ENCODE results near the gene P3H1. TPM values are rescaled to one million over a fixed set of nuclear protein-coding genes. Genes with fewer than 3 reads are reported as not detected.
"Not testable (repeated sequence)": the region's sequence is repeated elsewhere in the genome, so short reads cannot be mapped to it uniquely, and the experiment has no call there.

P3H1 gene
- total RNA-seq, 1 donor from 2014 or later, result 45.6 TPM

DNA sequence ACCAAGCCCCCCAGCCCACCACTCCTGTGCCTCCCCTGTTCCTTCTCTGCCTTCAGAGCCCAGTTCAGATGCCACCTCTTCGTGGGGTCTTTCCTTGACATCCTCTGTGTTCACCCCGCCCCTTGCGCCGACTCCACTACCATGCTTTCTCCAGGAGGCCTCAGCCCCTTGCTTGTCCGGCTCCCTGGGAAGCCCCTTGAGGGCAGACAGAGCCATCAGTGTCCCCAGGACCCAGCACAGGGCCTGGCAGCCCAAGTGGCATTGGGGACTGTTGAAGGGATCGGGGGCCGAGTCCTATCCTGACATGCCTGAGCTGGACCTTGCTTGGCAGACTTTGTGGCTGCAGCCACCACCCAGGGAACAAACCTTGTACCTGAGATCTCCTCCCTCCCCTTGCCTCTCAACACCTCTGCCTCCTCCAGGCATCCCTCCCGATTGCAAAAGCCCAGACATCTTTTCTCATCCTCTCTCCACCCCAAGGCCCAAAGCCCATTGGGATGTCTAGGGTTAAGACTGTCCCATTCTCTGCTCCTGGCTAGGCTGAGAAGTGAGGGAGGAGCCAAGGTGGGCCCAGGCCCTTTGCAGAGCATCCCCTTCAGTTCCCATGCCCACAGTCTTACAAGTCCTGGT lies 30.1 kb downstream of the P3H1 start:
- DNase-seq (ENCODE audit: low spot score) (no peak), ATAC-seq (no peak)
- intact Hi-C loops (cut with DNase I), result no loop called here

DNA sequence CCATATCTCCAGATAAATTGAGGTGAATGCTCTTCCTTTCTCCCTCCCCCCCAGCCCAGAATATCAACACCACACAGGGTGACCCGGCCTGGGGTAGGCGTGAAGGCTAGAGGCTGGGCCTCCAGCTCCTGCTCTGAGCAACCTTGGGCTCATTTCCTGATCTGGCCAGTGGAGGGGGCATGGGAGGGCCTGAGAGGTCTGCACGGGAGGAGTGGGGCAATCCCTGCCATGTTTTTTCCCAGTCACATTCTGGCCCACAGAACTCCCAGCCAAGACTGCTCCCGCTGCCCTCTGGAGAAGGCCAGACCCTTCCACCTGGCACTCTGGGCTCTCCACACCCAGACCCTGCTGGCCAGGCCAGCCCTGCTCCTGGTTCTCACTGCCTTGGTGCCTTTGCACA lies 30.7 kb downstream of the P3H1 start:
- DNase-seq (ENCODE audit: low spot score), result no peak
- ATAC-seq, result no peak
- intact Hi-C loops (cut with DNase I), result no loop called here

DNA sequence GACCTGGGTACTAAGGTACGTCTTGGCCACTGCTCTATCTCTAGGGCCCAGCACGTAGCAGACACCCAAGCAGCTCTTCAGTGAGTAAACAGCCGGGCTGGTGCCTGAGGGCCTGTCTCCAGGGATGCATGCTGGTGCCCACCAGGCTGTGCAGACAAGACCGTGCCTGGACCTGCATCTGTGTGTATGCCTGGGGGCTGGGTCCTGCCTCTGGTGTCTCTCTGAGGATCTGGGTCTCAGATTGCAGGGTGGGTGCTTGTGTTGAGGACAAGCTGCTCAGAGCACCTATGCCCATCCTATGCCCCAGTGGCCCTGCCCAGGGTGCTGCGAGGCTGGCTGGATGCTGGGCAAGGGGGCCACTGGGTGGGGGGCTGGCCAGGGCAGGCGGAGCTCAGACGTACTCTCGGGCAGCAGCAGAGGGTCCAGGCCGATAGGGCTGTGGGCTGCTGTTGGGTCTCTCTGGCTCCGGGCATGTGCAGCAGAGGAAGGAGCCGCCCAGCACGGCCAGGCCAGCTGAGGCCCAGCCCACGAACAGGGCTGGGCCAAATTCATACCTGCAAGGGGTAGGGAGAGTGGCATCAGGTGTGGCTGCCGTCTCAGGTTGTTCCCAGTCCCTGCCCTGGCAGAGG lies 31.2 kb downstream of the P3H1 start:
- DNase-seq (ENCODE audit: low spot score) (no peak), ATAC-seq (no peak)
- intact Hi-C loops (cut with DNase I), result no loop called here

DNA sequence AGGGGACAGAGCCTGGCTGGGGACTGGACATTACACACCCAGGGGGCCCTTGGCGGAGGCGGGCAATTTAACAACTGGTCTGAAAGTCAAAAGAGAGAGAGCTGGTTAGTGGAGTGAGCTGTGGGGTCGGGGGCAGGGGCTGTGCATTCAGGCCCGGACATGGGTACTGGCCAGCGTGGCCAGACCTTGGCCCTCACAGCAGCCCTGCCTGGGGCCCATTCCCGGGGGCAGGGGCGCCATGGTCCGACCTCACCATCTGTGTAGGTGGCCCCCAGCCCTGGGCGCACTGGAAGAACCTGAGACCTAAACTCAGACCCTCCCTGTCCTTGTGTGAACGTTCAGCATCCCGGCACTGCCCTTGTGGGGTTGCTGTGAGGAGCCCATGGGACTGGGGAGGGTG lies 31.8 kb downstream of the P3H1 start:
- ATAC-seq (no peak), DNase-seq (ENCODE audit: low spot score) (no peak)
- intact Hi-C loops (cut with DNase I), result no loop called here

DNA sequence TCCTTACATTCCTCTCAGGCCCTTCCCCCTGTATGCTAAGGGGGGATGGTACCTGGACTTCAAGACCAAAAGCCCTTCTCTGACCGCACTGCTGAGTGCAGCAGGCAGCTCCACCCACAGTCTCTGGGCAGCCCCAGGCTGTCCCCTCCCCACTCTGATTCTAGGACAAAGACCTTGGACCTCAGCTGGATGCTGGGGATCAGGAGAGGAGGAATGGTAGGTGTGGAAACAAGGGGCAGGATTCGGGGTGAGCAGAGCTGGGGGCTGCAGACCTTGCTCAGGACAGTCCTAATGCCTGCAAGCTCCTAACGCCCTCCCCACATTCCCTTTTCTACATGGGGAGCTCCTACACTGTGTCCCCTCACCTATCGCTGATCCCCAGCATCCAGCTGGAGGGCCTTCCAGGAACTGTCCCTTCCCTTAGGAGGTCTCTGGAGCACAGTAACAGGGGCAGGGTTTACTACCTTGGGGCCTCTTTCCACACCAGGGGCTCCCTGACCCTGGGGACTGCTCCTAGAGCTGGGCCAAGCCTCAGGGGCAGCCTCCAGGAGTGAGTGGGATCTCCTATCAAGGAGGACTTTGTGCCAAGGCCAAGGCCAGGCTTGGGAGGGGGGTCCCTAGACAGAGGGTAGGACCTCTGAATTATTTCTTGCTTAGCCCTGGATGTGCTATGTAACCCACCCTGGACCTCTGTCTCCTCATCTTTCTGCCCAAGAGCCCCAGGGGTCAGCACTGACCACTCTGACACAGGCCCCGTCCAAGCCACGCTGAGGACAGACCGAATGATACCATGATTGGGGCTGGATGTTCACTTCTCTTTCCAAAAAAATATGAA lies 32.4 kb downstream of the P3H1 start:
- DNase-seq (ENCODE audit: low spot score) (no peak), ATAC-seq (no peak)
- intact Hi-C loops (cut with DNase I), result no loop called here

DNA sequence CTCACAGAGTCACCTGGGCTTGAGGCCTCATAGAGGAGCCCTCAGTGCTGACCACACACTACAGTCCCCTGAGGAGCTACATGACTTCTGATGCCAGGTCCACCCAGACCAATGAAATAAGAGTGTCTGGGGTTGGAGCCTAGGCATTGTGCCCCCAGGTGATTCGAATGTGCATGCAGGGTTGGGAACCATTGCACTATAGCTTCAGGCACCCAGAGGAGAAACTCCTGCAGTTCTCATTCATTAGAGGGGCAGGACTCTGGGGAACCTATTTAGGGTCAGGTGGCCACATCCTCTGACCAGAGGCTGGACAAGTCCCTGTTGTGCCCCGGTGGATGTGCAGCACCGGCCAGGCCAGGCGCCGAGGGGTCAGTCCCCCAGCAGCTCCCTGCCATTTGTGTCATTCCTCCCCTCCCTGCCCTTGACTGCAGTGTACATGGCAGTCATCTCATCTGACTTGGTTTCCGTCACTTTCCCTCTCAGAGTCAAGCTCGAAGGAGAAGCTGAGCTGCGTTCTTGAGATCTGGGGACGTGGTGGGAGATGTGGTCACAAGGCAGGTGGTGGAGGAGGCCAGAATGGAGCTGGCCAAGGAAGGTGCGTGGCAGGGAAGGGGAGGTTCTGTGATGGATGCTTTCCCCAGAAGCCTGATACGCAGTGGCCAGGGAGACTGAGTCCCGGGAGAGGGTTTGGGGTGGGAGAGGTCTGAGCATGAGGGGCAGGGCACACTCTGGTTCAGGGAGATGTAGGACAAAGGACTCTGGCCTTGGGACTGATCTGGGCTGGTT lies 33.2 kb downstream of the P3H1 start:
- DNase-seq (ENCODE audit: low spot score) (no peak), ATAC-seq (no peak)
- intact Hi-C loops (cut with DNase I), result no loop called here

DNA sequence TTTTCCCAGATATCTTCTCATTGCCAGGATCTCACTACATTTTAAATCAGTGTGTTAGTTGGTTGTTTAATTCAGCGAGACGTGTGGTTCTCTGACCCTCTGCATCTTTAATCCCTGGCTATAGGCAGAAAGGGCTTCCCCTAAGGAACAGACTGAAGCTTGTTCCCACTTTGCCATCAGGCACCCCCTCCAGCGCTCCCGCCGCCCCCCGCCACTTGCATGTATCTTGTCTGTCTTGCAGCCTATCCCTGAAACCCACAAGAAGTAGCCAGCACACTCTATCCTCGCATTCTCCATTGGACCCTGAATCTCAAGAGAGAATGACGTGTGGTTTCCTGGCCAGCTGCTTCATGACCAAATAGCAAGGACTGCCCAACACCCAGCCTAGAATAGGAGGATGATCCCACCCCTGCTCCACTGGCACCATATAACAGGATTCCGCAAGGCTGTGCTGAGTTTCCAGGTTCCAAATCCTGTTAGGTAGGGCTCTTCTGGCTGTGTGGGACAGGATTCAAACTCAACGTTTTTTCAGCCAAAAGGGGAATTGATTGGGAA lies 34.6 kb downstream of the P3H1 start:
- DNase-seq (ENCODE audit: low spot score) (no peak), ATAC-seq (no peak)
- intact Hi-C loops (cut with DNase I), result no loop called here

DNA sequence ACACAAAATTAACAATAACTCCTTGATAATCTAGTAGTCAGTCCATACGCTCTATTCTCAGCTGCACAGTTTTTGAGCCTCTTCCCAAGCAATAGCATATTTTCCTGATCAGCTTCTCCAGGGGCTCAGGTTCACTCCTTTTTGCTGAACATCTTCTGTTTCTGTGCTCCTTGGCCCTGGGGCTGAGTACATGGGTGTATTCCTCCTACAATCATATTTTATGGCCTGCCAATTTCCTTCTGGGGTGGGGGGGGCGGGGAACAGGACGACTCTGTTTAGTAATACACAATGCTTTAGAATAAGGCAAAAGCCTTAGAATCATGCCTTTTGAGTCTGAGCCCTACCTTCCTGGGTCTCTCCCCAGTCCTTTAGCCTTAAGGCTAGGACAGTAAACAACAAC lies 35.2 kb downstream of the P3H1 start:
- no peak for ATAC-seq
- DNase-seq (ENCODE audit: low spot score), result no peak
- intact Hi-C loops (cut with DNase I), result no loop called here

DNA sequence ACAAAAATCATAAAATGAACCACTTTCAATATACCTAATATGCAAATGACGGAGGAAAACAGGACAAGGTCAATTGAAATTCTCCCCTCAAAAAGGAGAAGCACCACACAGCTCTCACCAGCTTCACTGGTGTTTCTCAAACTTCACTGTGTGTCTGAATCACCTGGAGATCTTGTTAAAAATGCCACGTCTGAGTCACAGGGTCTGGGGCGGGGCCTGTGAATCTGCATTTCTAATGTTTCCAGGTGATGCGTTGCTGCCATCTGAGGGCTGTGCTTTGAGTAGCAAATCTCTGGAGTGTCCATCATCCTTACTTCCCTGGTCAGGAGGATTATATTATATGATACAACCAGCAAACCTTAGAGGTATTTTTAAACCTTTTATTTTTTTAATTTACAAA lies 35.8 kb downstream of the P3H1 start:
- intact Hi-C loops (cut with DNase I), result no loop called here
- no peak for ATAC-seq

DNA sequence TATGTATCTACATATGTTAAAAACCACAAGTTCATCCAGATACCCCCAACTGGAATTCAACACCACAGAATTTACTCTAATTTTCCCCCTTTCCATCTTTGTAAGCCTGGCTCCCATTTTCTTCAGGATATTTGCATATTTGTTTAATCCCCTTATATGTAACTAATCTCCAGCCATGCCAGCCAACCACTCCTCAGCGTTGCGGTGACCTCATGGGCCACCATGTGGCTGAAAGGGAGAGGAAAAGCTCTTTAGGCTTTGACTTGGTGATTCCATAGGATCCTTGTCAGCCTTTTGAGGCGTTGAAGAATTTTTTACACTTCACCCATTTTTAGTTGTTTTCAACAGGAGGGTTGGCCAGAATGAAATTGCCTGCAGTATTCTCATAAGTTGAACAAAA lies 36.8 kb downstream of the P3H1 start:
- DNase-seq (ENCODE audit: low spot score) (no peak), ATAC-seq (no peak)
- intact Hi-C loops (cut with DNase I), result no loop called here

More for the DNA sequence above, 35.8 kb downstream of the P3H1 start:
- no peak for DNase-seq (ENCODE audit: low spot score)

DNA sequence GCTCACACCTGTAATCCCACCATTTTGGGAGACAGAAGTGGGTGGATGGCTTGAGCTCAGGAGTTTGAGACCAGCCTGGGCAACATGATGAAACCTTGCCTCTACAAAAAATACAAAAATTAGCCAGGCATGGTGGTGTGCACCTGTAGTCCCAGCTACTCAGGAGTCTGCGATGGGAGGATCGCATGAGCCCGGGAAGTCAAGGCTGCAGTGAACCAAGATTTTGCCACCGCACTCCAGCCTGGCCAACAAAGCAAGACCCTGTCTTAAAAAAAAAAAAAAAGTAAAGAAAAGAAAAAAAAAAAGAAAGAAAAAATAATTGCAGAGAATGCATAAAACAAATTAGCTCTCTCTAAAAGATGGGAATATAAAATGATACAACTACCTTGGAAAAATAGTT lies 41.0 kb downstream of the P3H1 start:
- DNase-seq (ENCODE audit: low spot score); ATAC-seq; intact Hi-C loops (cut with DNase I): not testable (repeated sequence)

DNA sequence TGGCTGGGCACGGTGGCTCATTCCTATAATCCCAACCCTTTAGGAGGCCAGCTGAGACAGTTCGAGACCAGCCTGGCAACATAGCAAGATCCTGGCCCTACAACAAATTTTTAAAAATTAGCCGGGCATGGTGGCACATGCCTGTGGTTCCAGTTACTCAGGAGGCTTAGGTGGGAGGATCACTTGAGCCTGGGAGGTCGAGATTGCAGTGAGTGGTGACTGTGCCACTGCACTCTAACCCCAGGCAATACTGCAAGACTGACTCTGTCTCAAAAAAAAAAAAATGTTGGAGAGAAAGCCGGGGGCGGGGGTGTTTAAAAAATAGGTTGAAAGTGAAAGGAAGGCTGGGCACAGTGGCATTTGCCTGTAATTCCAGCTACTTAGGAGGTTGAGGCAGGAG lies 43.3 kb downstream of the P3H1 start:
- no peak for ATAC-seq
- intact Hi-C loops (cut with DNase I), result no loop called here

DNA sequence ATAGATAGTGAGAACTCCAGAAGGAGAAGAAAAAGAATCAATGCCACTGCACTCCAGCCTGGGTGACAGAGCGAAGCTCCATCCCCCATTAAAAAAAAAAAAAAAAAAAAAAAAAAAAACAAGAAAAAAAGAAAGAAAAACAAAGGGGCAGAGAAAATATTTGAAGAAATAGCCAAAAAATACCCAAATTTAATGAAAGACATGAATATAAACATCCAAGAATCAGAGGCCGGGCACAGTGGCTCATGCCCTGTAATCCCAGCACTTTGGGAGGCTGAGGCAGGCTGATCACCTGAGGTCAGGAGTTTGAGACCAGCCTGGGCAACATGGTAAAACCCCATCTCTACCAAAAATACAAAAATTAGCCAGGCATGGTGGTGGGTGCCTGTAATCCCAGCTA lies 44.4 kb downstream of the P3H1 start:
- intact Hi-C loops (cut with DNase I); ATAC-seq; DNase-seq (ENCODE audit: low spot score): not testable (repeated sequence)

More for the DNA sequence above, 43.3 kb downstream of the P3H1 start:
- DNase-seq (ENCODE audit: low spot score), result no peak

DNA sequence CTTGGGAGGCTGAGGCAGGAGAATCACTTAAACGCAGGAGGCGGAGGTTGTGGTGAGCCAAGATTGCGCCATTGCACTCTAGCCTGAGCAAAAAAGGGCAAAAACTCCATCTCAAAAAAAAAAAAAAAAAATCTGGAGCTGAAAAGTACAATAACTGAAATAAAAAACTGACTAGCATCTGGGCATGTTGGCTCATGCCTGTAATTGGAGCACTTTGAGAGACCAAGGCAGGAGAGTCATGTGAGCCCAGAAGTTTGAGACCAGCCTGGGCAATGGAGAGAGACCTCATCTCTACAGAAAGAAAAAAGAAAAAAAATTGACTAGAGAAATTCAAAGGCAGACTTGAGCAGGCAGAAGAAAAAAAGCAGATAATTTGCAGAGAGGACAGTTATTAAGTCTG lies 44.9 kb downstream of the P3H1 start:
- DNase-seq (ENCODE audit: low spot score) (no peak), ATAC-seq (no peak)
- intact Hi-C loops (cut with DNase I), result no loop called here

DNA sequence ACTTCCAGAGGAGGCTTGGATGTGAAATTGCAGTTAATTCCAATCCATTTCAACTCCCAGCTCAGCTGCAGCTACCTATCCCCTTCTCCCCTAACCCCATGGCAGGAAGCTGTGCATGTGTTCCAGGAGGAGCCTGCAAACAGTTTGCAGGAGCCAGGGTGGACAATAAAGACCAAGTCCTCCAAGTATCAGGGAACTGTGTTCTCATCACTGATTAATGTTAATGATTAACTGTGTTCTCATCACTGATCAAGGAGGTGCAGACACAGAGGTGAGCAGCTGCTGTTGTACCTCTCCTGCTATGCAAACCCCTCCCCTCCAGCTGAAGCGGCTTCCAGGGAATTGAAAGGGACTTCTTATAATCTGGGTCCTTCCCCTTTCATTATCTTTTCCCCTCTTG lies 46.0 kb downstream of the P3H1 start:
- intact Hi-C loops (cut with DNase I), result no loop called here
- DNase-seq (ENCODE audit: low spot score), result no peak
- ATAC-seq, result no peak

DNA sequence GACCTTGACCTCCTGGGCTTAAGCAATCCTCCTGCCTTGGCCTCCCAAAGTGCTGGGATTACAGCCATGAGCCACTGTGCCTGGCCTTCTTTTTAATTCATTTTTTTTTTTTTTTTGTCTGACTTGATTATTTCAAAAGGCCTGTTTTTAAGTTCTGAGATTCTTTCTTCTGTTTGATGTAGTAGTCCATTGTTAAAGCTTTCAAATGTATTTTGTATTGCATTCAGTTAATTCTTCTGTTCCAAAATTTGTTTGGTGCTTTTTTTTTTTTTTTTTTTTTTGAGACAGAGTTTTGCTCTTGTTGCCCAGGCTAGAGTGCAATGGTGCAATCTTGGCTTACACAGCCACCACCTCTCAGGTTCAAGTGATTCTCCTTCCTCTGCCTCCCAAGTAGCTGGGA lies 52.4 kb downstream of the P3H1 start:
- ATAC-seq; intact Hi-C loops (cut with DNase I): not testable (repeated sequence)

DNA sequence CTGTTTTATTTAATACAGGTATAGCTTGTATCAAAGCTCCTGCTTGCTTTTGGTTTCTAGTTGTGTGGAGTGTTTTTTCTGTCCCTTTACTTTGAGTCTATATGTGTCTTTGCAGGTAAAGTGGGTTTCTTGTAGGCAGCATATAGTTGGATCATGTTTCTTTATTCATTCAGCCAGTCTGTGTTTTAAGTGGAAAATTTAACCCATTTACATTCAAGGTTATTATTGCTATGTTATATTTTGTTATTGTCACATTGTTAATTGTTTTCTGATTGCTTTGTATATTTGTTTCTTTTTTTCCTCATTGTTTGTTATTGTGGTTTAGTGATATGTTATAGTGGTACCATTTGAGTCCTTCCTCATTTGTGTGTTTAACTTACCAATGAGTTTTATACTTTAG lies 53.5 kb downstream of the P3H1 start:
- DNase-seq (ENCODE audit: low spot score), result no peak
- no peak for ATAC-seq

More for the DNA sequence above, 52.4 kb downstream of the P3H1 start:
- not testable (repeated sequence) for DNase-seq (ENCODE audit: low spot score)

DNA sequence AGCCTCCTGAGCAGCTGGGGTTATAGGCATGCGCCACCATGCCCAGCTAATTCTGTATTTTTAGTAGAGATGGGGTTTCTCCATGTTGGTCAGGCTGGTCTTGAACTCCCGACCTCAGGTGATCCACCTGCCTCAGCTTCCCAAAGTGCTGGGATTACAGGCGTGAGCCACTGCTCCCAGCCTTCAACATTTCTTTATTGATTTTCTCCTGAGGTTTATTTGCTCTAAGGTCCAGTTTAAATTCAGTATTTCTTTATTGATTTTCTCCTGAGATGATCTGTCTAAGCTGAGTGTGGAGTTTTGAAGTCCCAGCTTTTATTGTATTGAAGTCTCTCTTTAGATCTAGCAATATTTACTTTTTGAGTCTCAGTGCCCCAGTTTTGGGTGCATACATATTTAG lies 54.0 kb downstream of the P3H1 start:
- ATAC-seq; DNase-seq (ENCODE audit: low spot score); intact Hi-C loops (cut with DNase I): not testable (repeated sequence)

More for the DNA sequence above, 53.5 kb downstream of the P3H1 start:
- intact Hi-C loops (cut with DNase I), result no loop called here

DNA sequence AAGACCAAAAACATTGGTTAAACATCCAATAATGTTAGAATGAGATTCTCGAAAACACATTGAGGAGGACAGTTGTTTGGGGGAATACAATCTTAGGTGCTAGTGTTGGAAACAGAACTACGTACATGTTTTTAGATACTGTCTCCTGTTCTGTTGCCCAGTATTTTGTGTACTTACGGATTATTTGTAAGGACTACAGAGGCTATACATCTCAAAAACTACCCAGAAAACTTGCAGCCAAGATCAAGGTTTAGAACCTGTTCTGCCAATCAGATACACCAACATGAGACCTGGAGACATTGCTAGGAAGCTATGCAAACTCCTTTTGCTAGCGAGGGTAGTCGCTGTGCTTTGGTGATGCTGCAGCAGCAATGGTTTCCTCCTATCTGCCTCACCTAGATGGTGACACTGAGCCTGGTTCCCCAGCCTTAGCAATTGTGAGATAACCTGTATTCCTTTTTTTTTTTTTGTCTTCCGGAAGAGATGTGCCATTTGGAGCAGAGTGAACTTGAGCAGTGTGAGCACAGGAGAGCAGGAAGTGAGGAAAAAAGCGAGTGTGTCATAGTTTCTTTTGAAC lies 62.9 kb downstream of the P3H1 start:
- intact Hi-C loops (cut with DNase I), result no loop called here
- DNase-seq (ENCODE audit: low spot score) (no peak), ATAC-seq (no peak)
